Tibial nerve (tissue), 4 donors: ENCODE data around the gene FMNL2.

Experiments
- EP300 ChIP-seq, 2 donors: sonication (generic); formaldehyde crosslinking; IDR thresholded peaks; one replicate each; pipeline ENCODE4 v1.6.1; 2017; ENCODE audit warnings: antibody characterized with exemption in 2 of 2, mild to moderate bottlenecking in 1 of 2
- POLR2A ChIP-seq, 2 donors: fragments of 450-650 bp; IDR thresholded peaks; one replicate each; pipeline ENCODE4 v1.6.1; 2017; ENCODE audit warnings: antibody characterized with exemption in 2 of 2, mild to moderate bottlenecking in 2 of 2, moderate library complexity in 2 of 2
- TF ChIP-seq, protein P1 (sequence below), 5 experiments: fragments of 200-600 bp in 3 of 5; fragments of 450-650 bp in 2 of 5; sonication (generic) in 3 of 5; IDR thresholded peaks; one replicate each; pipeline ENCODE4 v1.5.1; 2016 to 2019; ENCODE audit warnings: antibody characterized with exemption in 5 of 5, mild to moderate bottlenecking in 3 of 5, moderate library complexity in 2 of 5

DNA sequence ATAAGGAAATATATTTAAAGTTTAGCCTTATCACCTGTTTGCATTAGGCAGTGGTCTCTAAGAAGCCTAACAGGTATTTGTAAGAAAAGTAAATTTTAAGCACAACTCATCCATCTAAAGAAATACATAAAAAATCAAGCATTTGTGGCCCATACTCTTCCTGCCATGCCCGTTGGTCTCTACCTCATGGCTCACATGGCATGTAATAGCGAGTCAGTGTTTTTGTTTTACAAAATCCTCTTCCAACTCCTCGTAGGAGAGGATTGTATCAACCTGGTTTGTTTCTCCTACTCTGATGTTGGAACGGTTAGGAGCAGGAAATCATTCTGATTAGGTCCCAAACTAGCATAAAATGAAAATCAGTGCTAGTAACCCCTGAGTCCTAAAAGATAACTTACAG is 91.8 kb downstream of the FMNL2 start:
- TF ChIP-seq, protein P1, sequence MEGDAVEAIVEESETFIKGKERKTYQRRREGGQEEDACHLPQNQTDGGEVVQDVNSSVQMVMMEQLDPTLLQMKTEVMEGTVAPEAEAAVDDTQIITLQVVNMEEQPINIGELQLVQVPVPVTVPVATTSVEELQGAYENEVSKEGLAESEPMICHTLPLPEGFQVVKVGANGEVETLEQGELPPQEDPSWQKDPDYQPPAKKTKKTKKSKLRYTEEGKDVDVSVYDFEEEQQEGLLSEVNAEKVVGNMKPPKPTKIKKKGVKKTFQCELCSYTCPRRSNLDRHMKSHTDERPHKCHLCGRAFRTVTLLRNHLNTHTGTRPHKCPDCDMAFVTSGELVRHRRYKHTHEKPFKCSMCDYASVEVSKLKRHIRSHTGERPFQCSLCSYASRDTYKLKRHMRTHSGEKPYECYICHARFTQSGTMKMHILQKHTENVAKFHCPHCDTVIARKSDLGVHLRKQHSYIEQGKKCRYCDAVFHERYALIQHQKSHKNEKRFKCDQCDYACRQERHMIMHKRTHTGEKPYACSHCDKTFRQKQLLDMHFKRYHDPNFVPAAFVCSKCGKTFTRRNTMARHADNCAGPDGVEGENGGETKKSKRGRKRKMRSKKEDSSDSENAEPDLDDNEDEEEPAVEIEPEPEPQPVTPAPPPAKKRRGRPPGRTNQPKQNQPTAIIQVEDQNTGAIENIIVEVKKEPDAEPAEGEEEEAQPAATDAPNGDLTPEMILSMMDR (IDR thresholded peaks at IDR 0.05), result no peak
- TF ChIP-seq POLR2A (IDR thresholded peaks at IDR 0.05) (no peak), EP300 (IDR thresholded peaks at IDR 0.05) (no peak)
